Measurements from ENCODE around the gene ZFP91. TPM values are rescaled to one million over a fixed set of nuclear protein-coding genes. Genes with fewer than 3 reads are reported as not detected.

Gene ZFP91
- polyA plus RNA-seq, 1 of the 3 experiments (the other 2 are of a cell fraction), result 12.2 TPM

GRCh38 chr11:58621586-58622262 is 42.9 kb downstream of the ZFP91 start (continued):
- TF ChIP-seq REST (IDR thresholded peaks at IDR 0.05; ENCODE audit: low read depth, low read length) (no peak), RAD21 (IDR thresholded peaks at IDR 0.05; ENCODE audit: low read length) (no peak), FOXM1 (IDR thresholded peaks at IDR 0.05; ENCODE audit: low read depth) (no peak), TCF12 (IDR thresholded peaks at IDR 0.05) (no peak), CHD2 (IDR thresholded peaks at IDR 0.05; ENCODE audit: low read length, partially characterized antibody) (no peak), NRF1 (IDR thresholded peaks at IDR 0.05; ENCODE audit: low read depth, low read length) (no peak)

GRCh38 chr11:58622344-58622743 is 43.5 kb downstream of the ZFP91 start, which contains the start of gene CNTF:
Gene CNTF, plus strand, starts transcription at chr11:58622665. Its CDS starts 88 bp downstream, at chr11:58622753.
- Histone ChIP-seq H3K9me2 (no peaks in the 10 kb centered on the region), H3K36me3 (replicated peaks in 1 of 2; ENCODE audit: control insufficient read depth in 1 of 2, insufficient read depth in 2 of 2, low read length in 1 of 2) (peaks cover 62 to 84% of the 10 kb centered on the region in 2 experiments), H3K4me2 (no peak within 1 kb of the TSS), H3K79me2 (ENCODE audit: insufficient read depth) (0 out of 2 replicates have a peak, but pooled peaks cover 11% of the 10 kb centered on the region), H3K9ac (no peak within 1 kb of the TSS), H3K4me1 (ENCODE audit: control insufficient read depth in 1 of 2, insufficient read depth in 2 of 2, low read depth in 1 of 2, low read length in 1 of 2) (peaks cover 0 to 6% of the 10 kb centered on the region in 2 experiments; a peak in 3 of 4 replicates), H4K20me1 (ENCODE audit: insufficient read depth) (no peaks in the 10 kb centered on the region), H3K27me3 (ENCODE audit: insufficient read depth) (no peaks in the 10 kb centered on the region), H2AFZ (ENCODE audit: low read depth) (no peak within 1 kb of the TSS), H3K27ac (ENCODE audit: low read depth in 2 of 2, low read length in 1 of 2) (no peak within 1 kb of the TSS; a peak in 1 of 4 replicates), H3K4me3 (ENCODE audit: low read depth in 2 of 2, low read length in 1 of 2) (no peak within 1 kb of the TSS), H3K9me3 (no peaks in the 10 kb centered on the region), H3F3A (replicated peaks; ENCODE audit: insufficient read depth) (peaks cover 8% of the 10 kb centered on the region)
- CTCF ChIA-PET, result interaction anchor here (1.3 to 1.4 kb wide), 2 partner anchors 10 to 55 kb away, joined by 3 read pairs; no protein-coding TSS in a partner anchor
- TF ChIP-seq PBX3 (IDR thresholded peaks at IDR 0.05), result no peak
- no peak for TF ChIP-seq GABPA (IDR thresholded peaks at IDR 0.05; ENCODE audit: low read depth)
- TF ChIP-seq JUND (IDR thresholded peaks at IDR 0.05), result no peak
- TF ChIP-seq CHD2 (IDR thresholded peaks at IDR 0.05; ENCODE audit: low read length, partially characterized antibody), result no peak
- TF ChIP-seq TCF12 (IDR thresholded peaks at IDR 0.05), result no peak
- no peak for TF ChIP-seq FOSL2 (IDR thresholded peaks at IDR 0.05; ENCODE audit: borderline replicate concordance, low read depth)
- TF ChIP-seq MEF2A (IDR thresholded peaks at IDR 0.05; ENCODE audit: borderline replicate concordance, low read depth), result no peak
- TF ChIP-seq RFX5 (IDR thresholded peaks at IDR 0.05; ENCODE audit: low read length), result no peak
- no peak for TF ChIP-seq RAD21 (IDR thresholded peaks at IDR 0.05; ENCODE audit: low read length)
- TF ChIP-seq TAF1 (IDR thresholded peaks at IDR 0.05; ENCODE audit: borderline replicate concordance, low read depth, low read length), result no peak
- no peak for TF ChIP-seq GATA2 (CRISPR knock-in tag; IDR thresholded peaks at IDR 0.05)
- TF ChIP-seq FOXM1 (IDR thresholded peaks at IDR 0.05; ENCODE audit: low read depth), result no peak
- no peak for TF ChIP-seq IRF3 (IDR thresholded peaks at IDR 0.05; ENCODE audit: low read depth, low read length)
- TF ChIP-seq MAX (IDR thresholded peaks at IDR 0.05; ENCODE audit: low read depth), result no peak
- no peak for TF ChIP-seq SIN3A (IDR thresholded peaks at IDR 0.05; ENCODE audit: borderline replicate concordance, low read depth, low read length)
- no peak for TF ChIP-seq POLR2AphosphoS5 (IDR thresholded peaks at IDR 0.05; ENCODE audit: low read depth, low read length)
- no peak for TF ChIP-seq ELF1 (IDR thresholded peaks at IDR 0.05)
- TF ChIP-seq EP300 (IDR thresholded peaks at IDR 0.05; ENCODE audit: borderline replicate concordance in 1 of 2, low read depth in 1 of 2, low read length in 1 of 2), result no peak
- POLR2A ChIA-PET, result no interaction called here
- no peak for DNase-seq
- WGBS (ENCODE audit: low lambda C conversion rate), result 54% methylated on average over 2 of the region's 2 CpGs
